Endothelial cell of umbilical vein (primary cell): ENCODE results near the gene CASP2.

Source experiments
- EZH2 ChIP-seq: IDR thresholded peaks from 2 replicates; pipeline ENCODE4 v1.6.1; 2012; ENCODE audit warnings: borderline replicate concordance, low read depth, mild to moderate bottlenecking, moderate library complexity, low read length, inconsistent platforms; ENCODE audit not compliant: severe bottlenecking
- FOS ChIP-seq: IDR thresholded peaks from 2 replicates; pipeline ENCODE4 v1.6.1; 2011; ENCODE audit warnings: mild to moderate bottlenecking, low read length, moderate library complexity, borderline replicate concordance; ENCODE audit not compliant: insufficient read depth
- POLR2A ChIP-seq: IDR thresholded peaks from 2 replicates; pipeline ENCODE4 v1.6.1; 2012; ENCODE audit warnings: low read depth, mild to moderate bottlenecking, control low read depth, low read length
- POLR2AphosphoS5 ChIP-seq: IDR thresholded peaks from 2 replicates; pipeline ENCODE4 v1.6.1; 2012; ENCODE audit warnings: low read depth, mild to moderate bottlenecking, control low read depth, low read length, moderate library complexity; ENCODE audit not compliant: insufficient read depth
- TF ChIP-seq, protein P1 (sequence below), 2 donors: IDR thresholded peaks; 1 replicate in 1 of 2; 2 replicates in 1 of 2; pipeline ENCODE4 v1.5.1; 2011; ENCODE audit warnings: low read length in 2 of 2, mild to moderate bottlenecking in 2 of 2, moderate library complexity in 2 of 2, control low read depth in 1 of 2, inconsistent platforms in 1 of 2, low read depth in 1 of 2; ENCODE audit not compliant: insufficient read depth in 1 of 2; ENCODE audit errors: extremely low read depth in 1 of 2
- TF ChIP-seq, protein P2 (sequence below): IDR thresholded peaks from 2 replicates; pipeline ENCODE4 v1.6.1; 2011; ENCODE audit not compliant: insufficient read depth, insufficient read length

DNA sequence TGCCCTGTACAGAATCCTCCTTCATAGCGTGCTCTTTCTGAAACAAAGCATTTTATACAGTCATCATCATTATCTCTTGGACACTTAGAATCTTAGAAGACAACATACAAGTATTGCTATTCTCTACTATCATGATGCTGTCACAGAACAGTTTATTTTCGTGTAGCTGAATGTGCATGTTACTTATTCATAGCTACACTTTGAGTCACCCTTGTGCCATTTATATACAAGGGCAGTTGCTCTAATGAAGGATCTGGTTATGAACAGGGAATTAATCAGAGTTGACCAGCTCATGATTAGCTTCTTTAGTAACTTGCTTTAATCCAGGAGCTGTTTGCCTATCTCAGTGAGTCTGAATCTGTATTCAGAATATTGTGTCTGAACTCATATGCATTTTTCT is 11.2 kb downstream of the CASP2 start:
- TF ChIP-seq, protein P1, sequence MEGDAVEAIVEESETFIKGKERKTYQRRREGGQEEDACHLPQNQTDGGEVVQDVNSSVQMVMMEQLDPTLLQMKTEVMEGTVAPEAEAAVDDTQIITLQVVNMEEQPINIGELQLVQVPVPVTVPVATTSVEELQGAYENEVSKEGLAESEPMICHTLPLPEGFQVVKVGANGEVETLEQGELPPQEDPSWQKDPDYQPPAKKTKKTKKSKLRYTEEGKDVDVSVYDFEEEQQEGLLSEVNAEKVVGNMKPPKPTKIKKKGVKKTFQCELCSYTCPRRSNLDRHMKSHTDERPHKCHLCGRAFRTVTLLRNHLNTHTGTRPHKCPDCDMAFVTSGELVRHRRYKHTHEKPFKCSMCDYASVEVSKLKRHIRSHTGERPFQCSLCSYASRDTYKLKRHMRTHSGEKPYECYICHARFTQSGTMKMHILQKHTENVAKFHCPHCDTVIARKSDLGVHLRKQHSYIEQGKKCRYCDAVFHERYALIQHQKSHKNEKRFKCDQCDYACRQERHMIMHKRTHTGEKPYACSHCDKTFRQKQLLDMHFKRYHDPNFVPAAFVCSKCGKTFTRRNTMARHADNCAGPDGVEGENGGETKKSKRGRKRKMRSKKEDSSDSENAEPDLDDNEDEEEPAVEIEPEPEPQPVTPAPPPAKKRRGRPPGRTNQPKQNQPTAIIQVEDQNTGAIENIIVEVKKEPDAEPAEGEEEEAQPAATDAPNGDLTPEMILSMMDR (IDR thresholded peaks at IDR 0.05; ENCODE audit: extremely low read depth in 1 of 2, insufficient read depth in 1 of 2, low read depth in 1 of 2, low read length in 2 of 2) = no peak
- TF ChIP-seq FOS (no peak), EZH2 (no peak), POLR2AphosphoS5 (no peak), POLR2A (no peak)
- TF ChIP-seq, protein P2, sequence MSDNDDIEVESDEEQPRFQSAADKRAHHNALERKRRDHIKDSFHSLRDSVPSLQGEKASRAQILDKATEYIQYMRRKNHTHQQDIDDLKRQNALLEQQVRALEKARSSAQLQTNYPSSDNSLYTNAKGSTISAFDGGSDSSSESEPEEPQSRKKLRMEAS = no peak
